BJ (cell line): ENCODE results near the gene WWOX. TPM values are rescaled to one million over a fixed set of nuclear protein-coding genes. Genes with fewer than 3 reads are reported as not detected.

Experiments
- CTCF ChIA-PET: fragments of 350-600 bp; formaldehyde crosslinking; extraction: SDS; loops from one replicate; lab custom pipeline; 2021; ENCODE audit warnings: antibody characterized with exemption, inconsistent platforms; lab: Yijun Ruan, JAX
- POLR2A ChIA-PET: fragments of 300-600 bp; sonication (Branson Sonifier 250); formaldehyde crosslinking; extraction: SDS; loops from one replicate; lab custom pipeline; 2021; ENCODE audit warnings: antibody characterized with exemption; lab: Charles Lee
- DNase-seq: peaks from one replicate; pipeline ENCODE4 v3.0.0-alpha.2; 2011; ENCODE audit warnings: low read depth
- H3K27me3 ChIP-seq: 2 replicates; pipeline ENCODE4 v1.6.0; 2011; ENCODE audit warnings: low read length; ENCODE audit not compliant: control insufficient read depth, insufficient read depth
- H3K36me3 ChIP-seq: 2 replicates; pipeline ENCODE4 v1.5.1; 2011; ENCODE audit warnings: low read length; ENCODE audit not compliant: control insufficient read depth, insufficient read depth
- H3K4me3 ChIP-seq: 2 replicates; pipeline ENCODE4 v1.5.1; 2011; ENCODE audit warnings: low read depth, mild to moderate bottlenecking, control low read depth, low read length
- CTCF ChIP-seq: IDR thresholded peaks from 2 replicates; pipeline ENCODE4 v1.5.1; 2011; ENCODE audit warnings: low read depth, mild to moderate bottlenecking, control low read depth, inconsistent platforms, low read length, moderate library complexity; ENCODE audit not compliant: insufficient read depth
- polyA plus RNA-seq: library from polyadenylated mRNA; depleted of rRNA; stranded (reverse); fragments of >200 nt; gene quantifications from 2 replicates; pipeline ENCODE4 v1.2.3, GENCODE V29; 2011

Gene WWOX
- polyA plus RNA-seq, 1 experiment = 3.1 TPM

- Histone ChIP-seq H3K36me3 (no peaks in the 10 kb centered on the region), H3K4me3 (no peak overlapping the region), H3K27me3 (no peaks in the 10 kb centered on the region)
- DNase-seq = no peak
- ChIA-PET CTCF (no interaction called here), POLR2A (no interaction called here)
- TF ChIP-seq CTCF = no peak
These were observed 1096.5 kb downstream of the WWOX start for GRCh38 chr16:79195938-79196337.

GRCh38 chr16:79201436-79201835 is 1102.0 kb downstream of the WWOX start:
- CTCF ChIA-PET = no interaction called here
- POLR2A ChIA-PET = no interaction called here

GRCh38 chr16:79202977-79203376 is 1103.5 kb downstream of the WWOX start:
- H3K27me3 ChIP-seq = no peaks in the 10 kb centered on the region
- DNase-seq = no peak
- POLR2A ChIA-PET = no interaction called here
- CTCF ChIA-PET = interaction anchor here (1.4 kb wide), 1 partner anchor 31 kb away, joined by 3 read pairs; no protein-coding TSS in a partner anchor
- no peak for TF ChIP-seq CTCF
- H3K36me3 ChIP-seq = no peaks in the 10 kb centered on the region
- H3K4me3 ChIP-seq = no peak overlapping the region

More at GRCh38 chr16:79201436-79201835, 1102.0 kb downstream of the WWOX start:
- H3K27me3 ChIP-seq = no peaks in the 10 kb centered on the region
- no peak for DNase-seq
- no peak overlapping the region for H3K4me3 ChIP-seq
- no peaks in the 10 kb centered on the region for H3K36me3 ChIP-seq
- no peak for TF ChIP-seq CTCF

- Histone ChIP-seq H3K36me3 (no peaks in the 10 kb centered on the region), H3K27me3 (no peaks in the 10 kb centered on the region), H3K4me3 (no peak overlapping the region)
- ChIA-PET POLR2A (no interaction called here), CTCF (no interaction called here)
- no peak for TF ChIP-seq CTCF
- DNase-seq = no peak
These were observed 1105.0 kb downstream of the WWOX start for GRCh38 chr16:79204486-79204885.

DNA sequence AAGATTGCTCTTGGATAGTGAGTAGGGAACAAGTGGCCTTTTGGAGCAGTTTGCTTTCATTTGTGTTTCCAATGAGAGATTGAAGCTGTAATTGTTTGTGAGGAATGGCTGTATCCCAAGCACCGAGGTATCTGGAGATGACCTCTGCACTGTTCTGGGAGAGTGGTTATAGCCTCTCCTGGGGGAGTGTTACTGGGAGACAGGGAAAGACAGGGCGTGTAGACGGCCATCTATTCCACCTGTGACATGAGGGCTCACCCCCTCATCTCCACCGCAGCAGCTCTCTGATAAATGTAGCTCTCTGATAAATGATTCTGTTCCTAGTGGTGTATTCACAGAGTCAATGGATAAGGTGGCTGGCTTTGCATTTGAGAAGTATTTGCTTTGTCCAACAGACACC is 1107.4 kb downstream of the WWOX start:
- ChIA-PET POLR2A (no interaction called here), CTCF (no interaction called here)
- H3K4me3 ChIP-seq = no peak overlapping the region
- no peak for DNase-seq
- TF ChIP-seq CTCF = no peak
- no peaks in the 10 kb centered on the region for H3K27me3 ChIP-seq
- H3K36me3 ChIP-seq = no peaks in the 10 kb centered on the region
